ENCODE measurements around the gene MSMP. TPM values are rescaled to one million over a fixed set of nuclear protein-coding genes. Genes with fewer than 3 reads are reported as not detected.

MSMP gene
- total and polyA plus RNA-seq, 2 experiments from 2014 or later, result 0.81 TPM; not detected in 1

DNA sequence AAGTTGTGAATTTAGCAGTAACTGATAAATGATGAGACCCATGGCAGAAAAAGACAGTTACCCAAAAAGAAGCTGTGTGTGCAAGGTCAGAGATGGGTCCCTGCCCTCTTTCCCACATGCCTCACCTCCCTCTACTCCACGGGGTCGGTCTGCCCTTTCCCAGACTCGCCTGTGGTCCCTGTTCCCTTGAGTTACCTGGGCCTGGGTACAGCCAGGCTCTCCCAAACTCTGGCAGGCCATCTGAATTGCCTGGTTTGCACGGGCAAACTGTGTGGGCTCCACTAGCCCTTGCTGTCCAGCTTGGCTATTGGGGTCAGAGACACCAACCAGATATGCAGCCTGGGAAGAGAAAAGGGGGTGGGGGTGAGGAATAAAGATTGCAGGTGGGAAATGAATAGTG is 45.9 kb downstream of the MSMP start:
- Histone ChIP-seq H3K9me2 (ENCODE audit: insufficient read depth) (no peaks in the 10 kb centered on the region), H4K20me1 (replicated peaks; ENCODE audit: insufficient read depth) (peaks cover 2% of the 10 kb centered on the region), H3F3A (replicated peaks; ENCODE audit: low read depth) (0 out of 2 replicates have a peak, but pooled peaks cover 2% of the 10 kb centered on the region), H3K27me3 (ENCODE audit: insufficient read depth) (no peaks in the 10 kb centered on the region), H3K4me3 (no peak overlapping the region), H3K79me2 (replicated peaks; ENCODE audit: insufficient read depth) (no peaks in the 10 kb centered on the region), H3K27ac (ENCODE audit: low read depth) (no peak overlapping the region), H3K4me2 (no peak overlapping the region), H3K4me1 (ENCODE audit: insufficient read depth) (no peaks in the 10 kb centered on the region), H2AFZ (no peak overlapping the region), H3K36me3 (ENCODE audit: insufficient read depth) (peaks cover 28% of the 10 kb centered on the region)
- no peak overlapping the region; the same call in 2 of the 3 replicates for H3K4me3 Mint-ChIP-seq
- H3K27me3 Mint-ChIP-seq (ENCODE audit: insufficient read depth, low read depth, poor library complexity), result peaks cover 7% of the 10 kb centered on the region
- no peaks in the 10 kb centered on the region for H3K4me1 Mint-ChIP-seq
- ATAC-seq, result no peak
- no peak overlapping the region for H3K27ac Mint-ChIP-seq
- no peak for DNase-seq (ENCODE audit: low spot score)
- H3K9me3 Mint-ChIP-seq, result no peaks in the 10 kb centered on the region
- TF ChIP-seq CREB1 (CRISPR knock-in tag; IDR thresholded peaks at IDR 0.05; ENCODE audit: low read depth) (no peak), POLR2AphosphoS5 (IDR thresholded peaks at IDR 0.05; ENCODE audit: low read depth) (no peak), STAT1 (IDR thresholded peaks at IDR 0.05; ENCODE audit: unreplicated experiment) (no peak), NANOG (IDR thresholded peaks at IDR 0.05; ENCODE audit: borderline replicate concordance) (no peak), REST (IDR thresholded peaks at IDR 0.05; ENCODE audit: unreplicated experiment) (no peak), EZH2phosphoT487 (IDR thresholded peaks at IDR 0.05; ENCODE audit: unreplicated experiment) (no peak)
- TF ChIP-seq, protein P1, sequence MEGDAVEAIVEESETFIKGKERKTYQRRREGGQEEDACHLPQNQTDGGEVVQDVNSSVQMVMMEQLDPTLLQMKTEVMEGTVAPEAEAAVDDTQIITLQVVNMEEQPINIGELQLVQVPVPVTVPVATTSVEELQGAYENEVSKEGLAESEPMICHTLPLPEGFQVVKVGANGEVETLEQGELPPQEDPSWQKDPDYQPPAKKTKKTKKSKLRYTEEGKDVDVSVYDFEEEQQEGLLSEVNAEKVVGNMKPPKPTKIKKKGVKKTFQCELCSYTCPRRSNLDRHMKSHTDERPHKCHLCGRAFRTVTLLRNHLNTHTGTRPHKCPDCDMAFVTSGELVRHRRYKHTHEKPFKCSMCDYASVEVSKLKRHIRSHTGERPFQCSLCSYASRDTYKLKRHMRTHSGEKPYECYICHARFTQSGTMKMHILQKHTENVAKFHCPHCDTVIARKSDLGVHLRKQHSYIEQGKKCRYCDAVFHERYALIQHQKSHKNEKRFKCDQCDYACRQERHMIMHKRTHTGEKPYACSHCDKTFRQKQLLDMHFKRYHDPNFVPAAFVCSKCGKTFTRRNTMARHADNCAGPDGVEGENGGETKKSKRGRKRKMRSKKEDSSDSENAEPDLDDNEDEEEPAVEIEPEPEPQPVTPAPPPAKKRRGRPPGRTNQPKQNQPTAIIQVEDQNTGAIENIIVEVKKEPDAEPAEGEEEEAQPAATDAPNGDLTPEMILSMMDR (conservative IDR thresholded peaks at IDR 0.05; ENCODE audit: low read depth in 2 of 2), result no peak
- H3K36me3 Mint-ChIP-seq (ENCODE audit: low read depth), result peaks cover 63% of the 10 kb centered on the region

DNA sequence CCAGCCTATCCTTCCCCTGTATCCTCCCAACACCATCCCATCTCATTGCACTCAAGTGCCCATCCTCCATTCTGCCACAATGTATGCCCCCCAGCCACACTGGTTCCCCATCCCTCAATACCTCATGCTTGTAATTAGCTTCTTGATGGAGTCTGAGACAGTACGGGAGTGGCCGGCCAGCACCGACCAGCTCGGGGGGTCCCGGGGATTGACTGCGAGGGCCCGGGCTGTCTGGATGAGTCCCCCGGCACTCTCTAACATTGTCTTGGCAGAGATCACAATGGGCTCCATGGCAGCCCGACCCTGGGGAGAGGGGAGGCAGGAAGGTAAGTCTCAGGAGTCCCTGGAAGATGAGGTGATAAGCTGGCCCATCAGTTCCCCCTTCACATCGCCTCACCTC is 47.1 kb downstream of the MSMP start:
- Histone ChIP-seq H3K4me3 (no peak overlapping the region), H3K4me2 (no peak overlapping the region), H3K9me2 (ENCODE audit: insufficient read depth) (no peaks in the 10 kb centered on the region), H3F3A (replicated peaks; ENCODE audit: low read depth) (no peaks in the 10 kb centered on the region), H4K20me1 (replicated peaks; ENCODE audit: insufficient read depth) (no peaks in the 10 kb centered on the region; the same call in 1 of the 2 replicates), H3K27me3 (ENCODE audit: insufficient read depth) (no peaks in the 10 kb centered on the region), H3K27ac (ENCODE audit: low read depth) (no peak overlapping the region), H2AFZ (no peak overlapping the region), H3K4me1 (ENCODE audit: insufficient read depth) (no peaks in the 10 kb centered on the region), H3K36me3 (ENCODE audit: insufficient read depth) (peaks cover 28% of the 10 kb centered on the region), H3K79me2 (replicated peaks; ENCODE audit: insufficient read depth) (no peaks in the 10 kb centered on the region)
- peaks cover 60% of the 10 kb centered on the region for H3K36me3 Mint-ChIP-seq (ENCODE audit: low read depth)
- H3K27ac Mint-ChIP-seq, result no peak overlapping the region
- H3K4me1 Mint-ChIP-seq, result no peaks in the 10 kb centered on the region
- no peaks in the 10 kb centered on the region for H3K9me3 Mint-ChIP-seq
- no peak for DNase-seq (ENCODE audit: low spot score)
- H3K27me3 Mint-ChIP-seq (ENCODE audit: insufficient read depth, low read depth, poor library complexity), result peaks cover 8% of the 10 kb centered on the region
- no peak overlapping the region for H3K4me3 Mint-ChIP-seq
- no peak for ATAC-seq
- TF ChIP-seq REST (IDR thresholded peaks at IDR 0.05; ENCODE audit: unreplicated experiment), result no peak

All from GM23338 (cell line).